Fibroblast of the aortic adventitia (primary cell): ENCODE results near the gene TMEM14A. TPM values are rescaled to one million over a fixed set of nuclear protein-coding genes. Genes with fewer than 3 reads are reported as not detected.

Experiments
- DNase-seq: peaks from one replicate; pipeline ENCODE4 v3.0.0-alpha.2; 2010; ENCODE audit warnings: low read depth
- H3K4me3 ChIP-seq: 2 replicates; pipeline ENCODE4 v1.5.1; 2011; ENCODE audit warnings: low read depth, mild to moderate bottlenecking, control low read depth, low read length, moderate library complexity
- total RNA-seq: library from RNA; depleted of rRNA; stranded (reverse); fragments of >200 nt; gene quantifications from 2 replicates; pipeline ENCODE4 v1.2.3, GENCODE V29; 2012; ENCODE audit warnings: low replicate concordance
- TF ChIP-seq, protein P1 (sequence below): IDR thresholded peaks from 2 replicates; pipeline ENCODE4 v1.5.1; 2011; ENCODE audit warnings: mild to moderate bottlenecking, low read length, control low read depth, inconsistent platforms; ENCODE audit not compliant: insufficient read depth

TMEM14A gene
- total RNA-seq, 1 donor, result 60.1 TPM

DNA sequence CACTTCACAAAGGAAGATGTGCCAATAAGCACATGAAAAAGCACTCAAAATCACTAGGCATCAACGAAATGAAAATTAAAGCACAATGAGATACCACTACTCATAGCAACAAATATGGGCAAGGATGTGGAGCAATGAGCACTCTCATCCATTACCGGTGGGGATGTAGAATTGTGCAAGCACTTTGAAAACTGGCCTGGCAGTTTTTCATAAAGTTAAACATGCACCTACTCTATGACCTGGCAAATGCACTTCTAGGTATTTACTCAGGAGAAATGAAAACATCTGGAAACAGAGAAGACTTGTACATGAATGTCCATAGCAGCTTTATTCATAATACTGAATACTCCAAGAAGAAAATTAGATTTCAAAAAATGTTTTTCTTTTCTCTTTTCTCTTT, 34.1 kb upstream of the TMEM14A start:
- no peak overlapping the region for H3K4me3 ChIP-seq
- no peak for DNase-seq
- TF ChIP-seq, protein P1, sequence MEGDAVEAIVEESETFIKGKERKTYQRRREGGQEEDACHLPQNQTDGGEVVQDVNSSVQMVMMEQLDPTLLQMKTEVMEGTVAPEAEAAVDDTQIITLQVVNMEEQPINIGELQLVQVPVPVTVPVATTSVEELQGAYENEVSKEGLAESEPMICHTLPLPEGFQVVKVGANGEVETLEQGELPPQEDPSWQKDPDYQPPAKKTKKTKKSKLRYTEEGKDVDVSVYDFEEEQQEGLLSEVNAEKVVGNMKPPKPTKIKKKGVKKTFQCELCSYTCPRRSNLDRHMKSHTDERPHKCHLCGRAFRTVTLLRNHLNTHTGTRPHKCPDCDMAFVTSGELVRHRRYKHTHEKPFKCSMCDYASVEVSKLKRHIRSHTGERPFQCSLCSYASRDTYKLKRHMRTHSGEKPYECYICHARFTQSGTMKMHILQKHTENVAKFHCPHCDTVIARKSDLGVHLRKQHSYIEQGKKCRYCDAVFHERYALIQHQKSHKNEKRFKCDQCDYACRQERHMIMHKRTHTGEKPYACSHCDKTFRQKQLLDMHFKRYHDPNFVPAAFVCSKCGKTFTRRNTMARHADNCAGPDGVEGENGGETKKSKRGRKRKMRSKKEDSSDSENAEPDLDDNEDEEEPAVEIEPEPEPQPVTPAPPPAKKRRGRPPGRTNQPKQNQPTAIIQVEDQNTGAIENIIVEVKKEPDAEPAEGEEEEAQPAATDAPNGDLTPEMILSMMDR, result no peak

- no peak for DNase-seq
- TF ChIP-seq, protein P1, result no peak
These were observed 31.4 kb upstream of the TMEM14A start for GRCh38 chr6:52639493-52639892.

DNA sequence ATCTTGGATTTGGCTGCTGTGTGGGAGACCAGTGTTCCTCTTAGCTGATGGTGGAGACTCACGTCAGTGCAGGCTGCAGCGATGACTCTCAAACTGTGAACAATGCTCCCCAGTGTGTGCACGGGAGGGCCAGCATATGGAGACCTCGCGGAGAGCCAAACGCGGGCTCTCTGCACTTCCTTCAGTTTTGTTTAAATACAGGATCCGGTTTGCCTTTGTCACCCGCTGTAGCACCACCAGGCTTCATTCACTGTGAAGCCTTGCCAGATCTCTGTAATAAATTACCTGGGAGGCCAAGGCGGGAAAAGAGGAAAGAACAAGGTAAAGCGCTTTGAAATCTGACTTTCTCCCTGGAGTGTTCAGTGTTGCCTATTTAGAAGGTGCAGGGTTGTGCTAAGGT, 30.7 kb upstream of the TMEM14A start:
- H3K4me3 ChIP-seq, result no peak overlapping the region
- no peak for DNase-seq
- TF ChIP-seq, protein P1, result no peak

More at GRCh38 chr6:52639493-52639892, 31.4 kb upstream of the TMEM14A start:
- H3K4me3 ChIP-seq, result no peak overlapping the region

DNA sequence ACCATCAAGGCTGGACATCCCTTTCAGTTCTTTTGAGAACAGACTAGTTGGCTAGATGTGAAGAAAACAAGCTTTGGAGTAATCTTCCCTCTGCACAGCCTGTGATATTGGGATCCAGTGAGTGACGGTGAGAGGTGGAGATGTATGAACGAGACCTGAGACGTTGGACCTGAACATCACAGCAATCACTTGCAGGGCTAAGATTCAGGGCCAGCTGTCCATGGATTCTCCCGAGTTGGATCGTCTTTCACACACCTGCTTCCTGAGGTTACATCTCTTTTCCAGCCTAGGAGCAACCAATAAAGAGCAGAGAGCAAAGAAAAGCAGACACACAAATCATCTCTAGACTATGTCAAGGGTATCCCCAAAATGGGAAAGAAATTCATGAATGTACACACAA, 30.0 kb upstream of the TMEM14A start:
- H3K4me3 ChIP-seq, result no peak overlapping the region
- TF ChIP-seq, protein P1, result no peak
- no peak for DNase-seq

- H3K4me3 ChIP-seq, result no peak overlapping the region
- DNase-seq, result no peak
- TF ChIP-seq, protein P1, result no peak
These were observed 29.5 kb upstream of the TMEM14A start for GRCh38 chr6:52641388-52641787.

GRCh38 chr6:52641826-52642225, 29.1 kb upstream of the TMEM14A start:
- no peak for DNase-seq
- TF ChIP-seq, protein P1, result no peak
- no peak overlapping the region for H3K4me3 ChIP-seq

- no peak overlapping the region for H3K4me3 ChIP-seq
- no peak for DNase-seq
- TF ChIP-seq, protein P1, result no peak
These were observed 28.5 kb upstream of the TMEM14A start for GRCh38 chr6:52642368-52642767.
